Subcutaneous adipose tissue (tissue), 4 donors: ENCODE results near the gene GPR161. TPM values are rescaled to one million over a fixed set of nuclear protein-coding genes. Genes with fewer than 3 reads are reported as not detected.

Experiments used
- CTCF ChIP-seq: fragments of 450-650 bp; IDR thresholded peaks from one replicate; pipeline ENCODE4 v1.5.1; 2016; ENCODE audit warnings: low read depth, mild to moderate bottlenecking, control low read depth, antibody characterized with exemption, moderate library complexity
- total RNA-seq, 4 donors: library from RNA; depleted of rRNA; stranded (reverse); fragments of >200 nt; gene quantifications; one replicate each; pipeline ENCODE4 v1.1.0, GENCODE V29; 2016

The GPR161 gene
- total RNA-seq, 4 donors from 2014 or later: 3.1 to 7.5 (median 4.4) TPM

GRCh38 chr1:168135116-168135920, 1.4 kb downstream of the GPR161 start:
- TF ChIP-seq CTCF: no peak

- TF ChIP-seq CTCF: no peak
These were observed 2.1 kb downstream of the GPR161 start for GRCh38 chr1:168134642-168135041.

GRCh38 chr1:168134132-168134531, 2.6 kb downstream of the GPR161 start:
- no peak for TF ChIP-seq CTCF

- TF ChIP-seq CTCF: no peak
These were observed 6.8 kb downstream of the GPR161 start for GRCh38 chr1:168129933-168130332.

DNA sequence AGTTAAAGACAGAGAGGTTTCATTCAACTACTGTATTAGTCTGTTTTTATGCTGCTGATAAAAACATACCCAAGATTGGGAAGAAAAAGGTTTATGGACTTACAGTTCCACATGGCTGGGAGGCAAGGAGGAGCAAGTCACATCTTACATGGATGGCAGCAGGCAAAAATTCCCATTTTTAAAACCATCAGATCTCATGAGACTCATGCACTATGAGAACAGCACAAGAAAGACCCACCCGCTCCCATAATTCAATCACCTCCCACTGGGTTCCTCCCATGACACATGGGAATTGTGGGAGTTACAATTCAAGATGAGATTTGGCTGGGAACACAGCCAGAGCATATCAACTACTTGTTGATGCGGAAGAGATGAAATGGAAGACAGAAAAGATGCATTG, 9.2 kb downstream of the GPR161 start:
- no peak for TF ChIP-seq CTCF

GRCh38 chr1:168125051-168125450, 11.7 kb downstream of the GPR161 start:
- TF ChIP-seq CTCF: no peak

DNA sequence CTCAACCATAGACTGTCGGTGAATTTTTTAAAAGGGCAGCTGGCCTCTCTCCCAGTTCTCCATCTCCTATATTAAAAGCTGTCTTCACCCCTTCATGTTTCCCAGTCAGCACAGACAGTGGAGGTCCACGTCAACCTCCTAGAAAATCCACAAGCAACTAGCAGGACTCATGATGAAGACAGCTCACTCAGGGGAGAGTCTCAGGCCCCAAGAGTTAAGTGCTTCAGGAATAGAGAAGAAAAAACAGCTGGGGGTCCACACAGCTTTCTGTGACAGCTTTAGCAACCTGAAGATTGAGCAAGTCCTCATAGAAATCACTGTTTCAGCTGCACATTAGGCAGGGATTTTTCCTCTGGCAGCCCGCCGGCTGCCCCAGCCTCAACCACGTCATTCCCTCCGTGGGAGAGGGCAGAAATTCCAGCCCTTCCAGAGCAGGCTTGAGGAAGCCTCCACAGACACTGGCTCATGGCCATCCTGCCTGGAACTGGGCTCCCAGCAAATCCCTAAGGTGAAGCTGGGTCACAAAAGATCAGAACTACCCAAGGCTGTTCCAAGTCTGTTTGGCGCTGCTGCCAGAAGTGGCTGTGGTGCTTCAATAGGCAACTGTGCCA, 15.2 kb downstream of the GPR161 start:
- TF ChIP-seq CTCF: no peak
